Testis (tissue), 3 donors: ENCODE data around the gene SETD3. TPM values are rescaled to one million over a fixed set of nuclear protein-coding genes. Genes with fewer than 3 reads are reported as not detected.

ENCODE experiments used
- DNase-seq: peaks from one replicate; pipeline ENCODE4 v3.0.0-alpha.2; 2019
- H3K27ac ChIP-seq, 2 donors: fragments of 200-600 bp; sonication (generic); one replicate each; pipeline ENCODE4 v1.5.1; 2019
- H3K27me3 ChIP-seq: fragments of 200-600 bp; sonication (generic); one replicate; pipeline ENCODE4 v1.5.1; 2019
- H3K36me3 ChIP-seq: fragments of 200-600 bp; sonication (generic); one replicate; pipeline ENCODE4 v1.5.1; 2017; ENCODE audit warnings: low read depth; ENCODE audit errors: missing control alignments
- H3K4me1 ChIP-seq: fragments of 200-600 bp; sonication (generic); one replicate; pipeline ENCODE4 v1.5.1; 2019
- H3K4me3 ChIP-seq, 2 donors: fragments of 200-600 bp; sonication (generic); one replicate each; pipeline ENCODE4 v1.5.1; 2017 to 2019
- H3K9me3 ChIP-seq: fragments of 200-600 bp; sonication (generic); one replicate; pipeline ENCODE4 v1.5.1; 2017
- CTCF ChIP-seq, 3 experiments: fragments of 450-650 bp in 2 of 3; fragments of 200-600 bp in 1 of 3; sonication (generic) in 1 of 3; IDR thresholded peaks; one replicate each; pipeline ENCODE4 v1.5.1; 2016 to 2019; ENCODE audit warnings: antibody characterized with exemption in 3 of 3, mild to moderate bottlenecking in 2 of 3, moderate library complexity in 1 of 3
- POLR2A ChIP-seq: fragments of 450-650 bp; IDR thresholded peaks from one replicate; pipeline ENCODE4 v1.6.1; 2017; ENCODE audit warnings: antibody characterized with exemption, mild to moderate bottlenecking, moderate library complexity
- WGBS, 2 donors: methylation state at CpG; one replicate each; pipeline ENCODE4 v1.1.5; 2018; 5-methylcytosine and 5-hydroxymethylcytosine counted together
- intact Hi-C: fragments of 100-400 bp; cut with DNase I; formaldehyde crosslinking; loops from one replicate; pipeline ENCODE4 v1.15.1; 2023; ENCODE audit warnings: low total_unique reads
- polyA plus RNA-seq: library from polyadenylated mRNA; stranded (reverse); fragments of 350-450 nt; fragmentation: Illumina TruSeq; extraction: RNeasy Lipid Tissue Mini Kit (QIAGEN cat#74804); gene quantifications from one replicate; pipeline ENCODE4 v1.2.3, GENCODE V29; 2014; ENCODE audit warnings: low read depth, low replicate concordance; ENCODE audit not compliant: insufficient read depth
- total RNA-seq, 2 donors: library from RNA; depleted of rRNA; stranded (reverse); fragments of >200 nt; gene quantifications; one replicate each; pipeline ENCODE4 v1.2.3, GENCODE V29; 2016

SETD3 gene
- total and polyA plus RNA-seq, 3 donors from 2014 or later, result 135 to 186 (median 160) TPM

GRCh38 chr14:99468836-99469592, 11.6 kb downstream of the SETD3 start:
- H3K36me3 ChIP-seq, result no peaks in the 10 kb centered on the region
- intact Hi-C loops, result no loop called here
- 84% methylated on average over 8 of the region's 8 CpGs for WGBS, 2 donors
- no peak overlapping the region for H3K27ac ChIP-seq
- DNase-seq, result no peak
- no peaks in the 10 kb centered on the region for H3K9me3 ChIP-seq
- H3K4me3 ChIP-seq, result no peak overlapping the region
- H3K4me1 ChIP-seq, result no peaks in the 10 kb centered on the region
- TF ChIP-seq CTCF (IDR thresholded peaks at IDR 0.05), result no peak
- TF ChIP-seq POLR2A, result no peak
- H3K27me3 ChIP-seq, result no peaks in the 10 kb centered on the region

- H3K4me3 ChIP-seq, result no peak overlapping the region
- no peak for DNase-seq
- intact Hi-C loops, result no loop called here
- 85 to 86% methylated on average over 4 of the region's 4 CpGs for WGBS, 2 donors
- TF ChIP-seq POLR2A, result no peak
- TF ChIP-seq CTCF (IDR thresholded peaks at IDR 0.05), result no peak
- no peaks in the 10 kb centered on the region for H3K36me3 ChIP-seq
- H3K27ac ChIP-seq, result no peak overlapping the region
- no peaks in the 10 kb centered on the region for H3K27me3 ChIP-seq
- H3K4me1 ChIP-seq, result no peaks in the 10 kb centered on the region
- H3K9me3 ChIP-seq, result no peaks in the 10 kb centered on the region
Measured at GRCh38 chr14:99468081-99468480, 12.6 kb downstream of the SETD3 start.

- no peaks in the 10 kb centered on the region for H3K27me3 ChIP-seq
- no peaks in the 10 kb centered on the region for H3K4me1 ChIP-seq
- TF ChIP-seq POLR2A (no peak), CTCF (IDR thresholded peaks at IDR 0.05) (no peak)
- H3K9me3 ChIP-seq, result no peaks in the 10 kb centered on the region
- no peak overlapping the region for H3K4me3 ChIP-seq
- intact Hi-C loops, result no loop called here
- WGBS, 2 donors, result 58 to 67% methylated on average over 9 of the region's 9 CpGs
- H3K27ac ChIP-seq, result no peak overlapping the region
- DNase-seq, result no peak
- H3K36me3 ChIP-seq, result no peaks in the 10 kb centered on the region
Measured at GRCh38 chr14:99467336-99468078, 13.2 kb downstream of the SETD3 start.

- H3K4me3 ChIP-seq, result no peak overlapping the region
- no peak for DNase-seq
- no peaks in the 10 kb centered on the region for H3K36me3 ChIP-seq
- H3K27ac ChIP-seq, result no peak overlapping the region
- no peaks in the 10 kb centered on the region for H3K4me1 ChIP-seq
- H3K9me3 ChIP-seq, result no peaks in the 10 kb centered on the region
- intact Hi-C loops, result no loop called here
- no peaks in the 10 kb centered on the region for H3K27me3 ChIP-seq
- TF ChIP-seq CTCF (IDR thresholded peaks at IDR 0.05), result no peak
- TF ChIP-seq POLR2A, result no peak
- 82 to 85% methylated on average over 3 of the region's 3 CpGs for WGBS, 2 donors
Measured at GRCh38 chr14:99466758-99467157, 13.9 kb downstream of the SETD3 start.
